ENCODE results near the gene ZNF556.
"Not testable (repeated sequence)": the region's sequence is repeated elsewhere in the genome, so short reads cannot be mapped to it uniquely, and the experiment has no call there.

Gene ZNF556

DNA sequence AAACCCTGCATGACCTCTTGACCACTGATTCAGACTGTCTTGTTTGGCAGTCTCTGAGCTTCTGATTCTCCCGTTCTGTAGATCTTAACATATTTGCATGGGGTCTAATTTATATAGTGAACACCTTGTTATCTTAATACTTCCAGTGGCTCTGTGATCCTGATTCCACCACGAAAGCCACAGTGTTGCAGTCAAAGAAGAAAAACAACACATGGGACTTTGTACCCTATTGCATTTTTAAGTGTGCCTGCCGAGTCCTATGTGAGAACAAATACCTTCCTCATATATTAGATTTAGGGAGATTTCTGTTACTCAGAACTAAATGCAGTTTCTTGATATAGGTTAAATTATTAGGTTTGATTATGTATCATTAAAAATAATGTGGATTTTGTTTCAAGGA lies 12.3 kb upstream of the ZNF556 start:
- no peak for DNase-seq

DNA sequence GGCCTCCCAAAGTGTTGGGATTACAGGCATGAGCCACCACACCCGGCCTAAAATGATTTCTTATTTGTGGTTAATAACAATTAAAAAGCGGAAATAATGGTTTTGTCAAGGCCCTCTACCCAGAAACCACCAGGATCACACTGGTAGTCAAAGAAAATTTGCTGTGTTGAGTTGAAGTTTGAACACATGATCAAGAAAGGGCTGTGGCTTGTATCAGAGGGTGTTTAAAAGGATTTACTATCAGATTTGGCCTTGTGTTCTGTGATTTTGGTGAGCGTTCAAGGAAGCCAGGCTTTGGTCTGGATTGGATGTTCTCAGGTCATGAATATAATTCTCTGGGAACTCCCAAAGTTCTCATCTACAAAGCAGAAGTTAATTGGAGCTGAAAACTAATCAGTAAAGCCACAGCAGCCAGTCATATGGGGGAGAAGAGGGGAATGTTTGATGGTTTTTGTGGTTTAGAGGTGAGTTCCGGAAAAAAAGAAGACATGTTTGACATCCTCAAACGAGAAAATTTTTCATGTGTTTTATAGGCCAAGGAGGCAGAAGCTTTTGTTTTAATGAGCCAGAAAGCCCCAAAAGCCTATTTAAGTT lies 10.6 kb upstream of the ZNF556 start:
- DNase-seq: peak; percentile 60

- no peak for DNase-seq
Measured at GRCh38 chr19:2858864-2859263, 8.3 kb upstream of the ZNF556 start.

DNA sequence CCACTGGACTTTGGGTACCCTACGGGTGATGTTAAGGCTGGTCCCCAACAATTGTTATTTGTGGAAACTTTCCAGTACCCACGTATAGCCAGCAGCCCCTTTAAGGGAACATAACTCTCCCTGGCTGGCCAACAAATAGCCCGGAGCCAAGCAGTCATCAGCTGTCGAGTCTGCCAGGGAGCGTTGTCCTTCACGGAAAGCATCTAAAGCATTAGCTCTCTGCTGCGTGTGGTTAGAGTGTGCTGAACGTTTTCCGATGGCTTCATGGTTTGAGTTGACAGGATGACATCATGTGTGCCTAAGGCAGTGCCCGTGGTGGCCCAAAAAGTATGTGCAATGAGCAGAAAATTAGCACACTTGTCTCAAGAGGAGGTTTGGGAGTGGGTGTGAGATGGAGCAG lies 3.3 kb upstream of the ZNF556 start:
- DNase-seq: no peak

DNA sequence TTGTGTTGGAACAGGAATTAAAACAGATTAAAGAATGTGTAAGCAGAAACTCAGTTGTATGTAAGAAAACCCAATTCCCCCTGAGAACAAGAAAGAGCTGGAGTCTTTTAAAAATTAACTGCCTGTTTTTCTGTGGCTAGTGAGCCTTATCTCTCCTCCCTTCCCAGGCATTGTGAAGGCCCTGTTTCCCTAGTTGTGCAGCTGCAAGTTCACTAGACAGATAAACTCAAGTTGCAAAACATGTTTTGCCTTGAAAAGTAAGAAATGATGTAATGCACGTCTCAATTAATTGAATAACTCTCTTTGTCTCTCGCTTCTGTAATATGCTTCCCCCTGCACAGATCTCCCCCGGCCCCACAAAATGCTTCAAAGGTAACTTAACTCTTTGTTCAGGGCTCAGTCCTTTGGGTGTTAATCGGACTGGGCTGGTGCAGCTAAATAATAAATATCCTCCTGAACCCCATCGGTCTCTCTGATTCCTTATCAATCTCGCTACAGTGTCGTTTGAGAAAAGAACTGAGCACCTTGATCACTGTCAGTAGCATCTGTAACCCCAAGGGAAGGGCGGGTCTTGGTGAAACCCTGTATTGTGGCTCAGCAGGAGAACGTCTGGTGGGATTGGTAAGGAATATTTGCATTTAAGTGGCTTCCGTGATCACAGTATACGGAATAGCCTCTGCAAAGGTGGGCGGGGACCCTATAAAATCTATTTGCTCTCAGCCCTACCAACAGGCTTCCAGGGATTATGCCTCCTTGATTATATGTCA lies 1.6 kb upstream of the ZNF556 start:
- DNase-seq: no peak

- DNase-seq: no peak
Measured at GRCh38 chr19:2866495-2867024, 575 bp upstream of the ZNF556 start.

- no peak for DNase-seq
Measured at GRCh38 chr19:2869618-2870017, 2.5 kb downstream of the ZNF556 start.

DNA sequence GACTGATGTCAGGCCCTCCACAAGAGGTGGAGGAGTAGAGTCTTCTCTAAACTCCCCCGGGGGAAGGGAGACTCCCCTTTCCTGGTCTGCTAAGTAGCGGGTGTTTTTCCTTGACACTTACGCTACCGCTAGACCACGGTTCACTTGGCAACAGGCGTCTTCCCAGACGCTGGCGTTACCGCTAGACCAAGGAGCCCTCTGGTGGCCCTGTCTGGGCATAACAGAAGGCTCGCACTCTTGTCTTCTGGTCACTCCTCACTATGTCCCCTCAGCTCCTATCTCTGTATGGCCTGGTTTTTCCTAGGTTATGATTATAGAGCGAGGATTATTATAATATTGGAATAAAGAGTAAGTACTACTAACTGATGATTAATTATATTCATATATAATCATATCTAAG lies 5.0 kb downstream of the ZNF556 start:
- peak; percentile 19 for DNase-seq

GRCh38 chr19:2877398-2878331 lies 10.5 kb downstream of the ZNF556 start:
- no peak for DNase-seq

DNA sequence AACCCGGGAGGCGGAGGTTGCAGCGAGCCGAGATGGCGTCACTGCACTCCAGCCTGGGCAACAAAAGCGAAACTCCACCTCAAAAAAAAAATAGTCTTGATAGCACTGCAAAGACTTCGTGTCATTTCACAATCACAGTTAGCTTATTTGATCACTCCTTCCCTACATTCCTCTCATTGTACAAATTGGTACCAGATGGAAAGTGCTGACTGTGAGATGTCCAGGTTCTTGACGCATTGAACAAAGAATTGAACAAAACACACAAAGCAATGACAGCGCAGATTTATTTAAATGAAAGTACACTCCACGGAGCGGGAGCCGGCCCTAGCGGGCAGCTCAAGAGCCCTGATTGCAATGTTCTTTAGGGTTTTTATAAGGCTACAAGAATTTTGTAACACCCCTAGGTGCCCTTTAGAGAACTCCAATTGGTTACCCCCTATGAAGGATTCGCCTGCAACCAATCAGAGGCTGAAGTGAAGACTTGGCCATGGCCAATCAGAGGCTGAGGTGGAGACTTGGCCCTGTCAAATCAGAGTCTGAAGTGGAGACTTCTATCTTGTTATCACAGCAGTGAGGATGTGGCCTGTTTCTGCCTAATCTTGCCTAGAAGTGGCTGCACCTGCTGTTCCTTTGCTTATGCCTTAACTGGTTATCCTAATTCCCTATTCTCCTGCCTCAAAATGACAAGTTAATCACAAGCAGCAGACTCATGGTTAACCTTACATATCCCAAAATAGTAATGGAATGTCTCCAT lies 16.7 kb downstream of the ZNF556 start:
- no peak for DNase-seq

DNA sequence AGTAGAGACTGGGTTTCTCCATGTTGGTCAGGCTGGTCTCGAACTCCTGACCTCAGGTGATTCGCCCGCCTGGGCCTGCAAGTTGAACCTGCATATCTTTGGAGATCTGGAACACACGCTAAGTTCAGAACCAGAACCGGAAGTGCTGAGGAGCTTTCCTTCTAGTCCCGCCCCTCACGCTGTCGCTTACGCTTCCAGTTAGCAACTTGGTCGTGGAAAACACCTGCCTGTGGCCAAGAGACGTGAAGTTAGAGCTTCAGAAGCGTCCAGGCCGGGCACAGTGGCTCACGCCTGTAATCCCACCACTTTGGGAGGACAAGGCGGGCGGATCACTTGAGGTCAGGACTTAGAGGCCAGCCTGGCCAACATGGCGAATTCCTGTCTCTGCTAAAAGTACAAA lies 18.6 kb downstream of the ZNF556 start:
- DNase-seq: no peak

- DNase-seq: peak; percentile 57
Measured at GRCh38 chr19:2887391-2887914, 20.3 kb downstream of the ZNF556 start.

DNA sequence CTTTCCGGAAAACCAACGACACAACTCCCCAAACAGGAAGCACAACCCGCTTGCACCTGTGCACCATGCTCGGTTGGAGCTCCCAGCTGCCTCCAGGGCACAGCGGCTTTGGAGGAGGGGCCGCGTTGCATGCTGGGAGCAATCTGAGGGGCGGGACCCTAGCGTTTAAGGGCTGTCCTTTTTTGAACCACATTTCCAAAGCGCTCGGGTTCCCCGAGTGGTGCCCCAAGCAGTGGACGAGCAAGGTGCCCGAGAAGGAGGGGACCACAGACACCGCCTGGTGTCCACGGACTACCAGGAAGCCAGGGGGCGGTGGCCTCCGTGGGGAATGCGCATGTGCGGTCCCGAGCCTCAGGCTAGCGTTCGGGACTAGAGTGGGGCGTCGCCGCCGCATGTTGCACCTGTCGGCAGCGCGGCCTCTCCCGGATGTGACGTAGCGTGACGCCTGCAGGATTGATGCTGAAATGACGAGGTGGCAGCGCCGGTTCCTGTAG lies 21.6 kb downstream of the ZNF556 start:
- peak; percentile 72 for DNase-seq

GRCh38 chr19:2890531-2890930 lies 23.4 kb downstream of the ZNF556 start:
- not testable (repeated sequence) for DNase-seq

GRCh38 chr19:2896694-2897093 lies 29.6 kb downstream of the ZNF556 start:
- no peak for DNase-seq

GRCh38 chr19:2900296-2901252 lies 33.4 kb downstream of the ZNF556 start, which contains the start of gene ZNF57:
Gene ZNF57 (plus strand): TSS chr19:2900928. CDS start chr19:2901046, 118 bp downstream.
- DNase-seq: peak; percentile 98

GRCh38 chr19:2902590-2903218 lies 35.6 kb downstream of the ZNF556 start:
- no peak for DNase-seq

- DNase-seq: not testable (repeated sequence)
Measured at GRCh38 chr19:2903326-2903725, 36.2 kb downstream of the ZNF556 start.

DNA sequence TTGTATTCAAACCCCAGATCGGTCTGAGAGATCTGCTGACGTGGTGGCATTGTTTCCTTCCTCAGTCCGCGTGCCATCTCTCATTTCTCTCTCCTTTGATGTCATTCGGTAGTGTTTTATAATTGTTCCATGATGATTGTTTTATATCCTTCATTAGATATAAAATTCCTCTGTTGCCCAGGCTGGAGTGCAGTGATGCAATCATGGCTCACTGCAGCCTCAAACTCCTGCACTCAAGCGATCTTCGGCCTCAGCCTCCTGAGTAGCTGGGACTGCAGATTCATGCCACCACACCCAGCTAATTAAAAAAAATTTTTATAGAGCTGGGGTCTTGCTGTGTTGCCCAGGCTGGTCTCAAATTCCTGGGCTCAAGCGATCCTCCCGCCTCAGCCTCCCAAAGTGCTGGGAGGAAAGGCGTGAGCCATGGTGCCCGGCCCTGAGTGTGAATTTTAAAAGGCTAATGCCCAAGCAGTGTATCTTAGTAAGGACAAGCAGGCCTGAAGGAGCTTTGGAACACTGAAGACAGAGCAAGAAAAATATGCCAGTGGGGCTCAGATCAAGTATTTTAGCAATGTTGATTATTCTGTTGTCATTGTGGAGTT lies 38.9 kb downstream of the ZNF556 start:
- no peak for DNase-seq

Data from CD4-positive, alpha-beta T cell treated with Interleukin-21 for 1 hour (primary cell).